Sigmoid colon (tissue), 7 donors: Measurements from ENCODE around the gene YWHAG. TPM values are rescaled to one million over a fixed set of nuclear protein-coding genes. Genes with fewer than 3 reads are reported as not detected.
"Not testable (repeated sequence)": the region's sequence is repeated elsewhere in the genome, so short reads cannot be mapped to it uniquely, and the experiment has no call there.

Experiments
- DNase-seq: peaks from one replicate; pipeline ENCODE4 v3.0.0-alpha.2; 2019
- H3K27ac ChIP-seq, 4 donors: fragments of 200-600 bp; sonication (generic); one replicate each; pipeline ENCODE4 v1.5.1; 2016 to 2019; ENCODE audit warnings: mild to moderate bottlenecking in 1 of 4
- H3K27me3 ChIP-seq, 3 donors: fragments of 200-600 bp; sonication (generic); one replicate each; pipeline ENCODE4 v1.5.1; 2019; ENCODE audit warnings: mild to moderate bottlenecking in 1 of 3
- H3K36me3 ChIP-seq, 4 donors: fragments of 200-600 bp; sonication (generic); one replicate each; pipeline ENCODE4 v1.5.1; 2016 to 2019
- H3K4me1 ChIP-seq, 4 donors: fragments of 200-600 bp; sonication (generic); one replicate each; pipeline ENCODE4 v1.5.1; 2017 to 2019
- H3K4me3 ChIP-seq, 4 donors: fragments of 200-600 bp; sonication (generic); one replicate each; pipeline ENCODE4 v1.5.1; 2017 to 2019; ENCODE audit warnings: mild to moderate bottlenecking in 2 of 4, moderate library complexity in 1 of 4
- H3K9me3 ChIP-seq, 4 donors: fragments of 200-600 bp in 3 of 4; sonication (generic) in 3 of 4; one replicate each; pipeline versions ENCODE4 v1.5.1 to v1.6.1; 2013 to 2019
- EP300 ChIP-seq, 4 donors: sonication (generic); formaldehyde crosslinking; IDR thresholded peaks; one replicate each; pipeline ENCODE4 v1.6.1; 2017; ENCODE audit warnings: antibody characterized with exemption in 4 of 4
- POLR2A ChIP-seq, 2 donors: fragments of 450-650 bp; IDR thresholded peaks; one replicate each; pipeline ENCODE4 v1.6.1; 2016; ENCODE audit warnings: antibody characterized with exemption in 2 of 2, mild to moderate bottlenecking in 2 of 2, moderate library complexity in 2 of 2
- POLR2AphosphoS5 ChIP-seq, 4 donors: sonication (generic); formaldehyde crosslinking; IDR thresholded peaks; one replicate each; pipeline ENCODE4 v1.6.1; 2017; ENCODE audit warnings: antibody characterized with exemption in 4 of 4
- WGBS, 2 donors: extraction: QIAGEN DNeasy Blood & Tissue Kit; methylation state at CpG; one replicate each; pipeline ENCODE4 v1.1.7; 2013; 5-methylcytosine and 5-hydroxymethylcytosine counted together
- intact Hi-C: fragments of 100-400 bp; cut with DNase I; formaldehyde crosslinking; loops from one replicate; pipeline ENCODE4 v1.15.1; 2023
- polyA plus RNA-seq, 3 donors: library from polyadenylated mRNA; stranded (reverse); fragments of 200-250 nt; gene quantifications; one replicate each; pipeline ENCODE4 v1.2.3, GENCODE V29; 2013
- total RNA-seq, 4 donors: library from RNA; depleted of rRNA; stranded (reverse); fragments of >200 nt; gene quantifications; one replicate each; pipeline ENCODE4 v1.1.0, GENCODE V29; 2016
- TF ChIP-seq, protein P1 (sequence below), 4 experiments: fragments of 450-650 bp in 3 of 4; fragments of 200-600 bp in 1 of 4; IDR thresholded peaks; one replicate each; pipeline ENCODE4 v1.5.1; 2016 to 2019; ENCODE audit warnings: antibody characterized with exemption in 4 of 4, mild to moderate bottlenecking in 3 of 4, moderate library complexity in 2 of 4
- donor health status: healthy with polysubstance abuse.
- donor health status: Bipolar disorder and iron deficiency.
- donor health status: healthy.

The YWHAG gene
- total and polyA plus RNA-seq, 7 donors: 42.5 to 64.0 (median 54.2) TPM

DNA sequence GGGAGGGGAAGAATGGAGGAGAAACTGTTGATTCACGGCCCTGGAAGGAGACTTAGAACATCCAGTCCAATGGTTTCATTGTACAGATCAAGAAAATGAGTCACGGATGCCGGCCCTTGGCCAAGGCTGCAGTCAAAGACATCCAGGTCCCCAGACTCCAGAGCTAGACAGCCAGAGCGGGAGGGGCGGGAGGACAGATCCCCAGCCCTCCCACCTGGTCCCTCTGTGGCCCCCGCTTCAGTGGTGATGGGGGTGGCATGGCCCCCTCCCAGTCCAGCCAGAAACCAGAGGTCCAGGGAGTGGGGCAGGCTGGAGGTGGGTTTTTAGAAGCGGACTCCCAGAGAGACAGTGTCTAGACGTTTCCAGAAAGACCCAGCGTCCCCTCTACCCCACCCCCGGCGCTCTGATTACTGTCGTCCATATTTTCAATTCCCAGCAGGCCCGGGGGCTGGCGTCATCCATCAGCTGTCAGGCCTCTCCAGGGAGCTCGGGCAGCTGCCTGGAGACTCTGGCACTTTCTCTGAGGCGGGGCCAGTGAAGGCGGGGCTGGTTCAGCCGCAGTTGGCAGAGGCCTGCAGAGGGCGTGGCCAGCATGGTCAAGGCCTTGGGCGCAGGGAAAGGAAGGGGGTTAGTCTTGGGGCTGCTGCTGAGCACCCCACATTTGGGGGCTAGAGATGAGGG, 64.3 kb downstream of the YWHAG start:
- TF ChIP-seq POLR2AphosphoS5 (IDR thresholded peaks at IDR 0.05) (peak; percentile 68 to 94 (median 82)), EP300 (IDR thresholded peaks at IDR 0.05) (peak; percentile 20 to 98 (median 86)), POLR2A (IDR thresholded peaks at IDR 0.05) (peak in 1 of 2 donors; percentile 31)
- TF ChIP-seq, protein P1, sequence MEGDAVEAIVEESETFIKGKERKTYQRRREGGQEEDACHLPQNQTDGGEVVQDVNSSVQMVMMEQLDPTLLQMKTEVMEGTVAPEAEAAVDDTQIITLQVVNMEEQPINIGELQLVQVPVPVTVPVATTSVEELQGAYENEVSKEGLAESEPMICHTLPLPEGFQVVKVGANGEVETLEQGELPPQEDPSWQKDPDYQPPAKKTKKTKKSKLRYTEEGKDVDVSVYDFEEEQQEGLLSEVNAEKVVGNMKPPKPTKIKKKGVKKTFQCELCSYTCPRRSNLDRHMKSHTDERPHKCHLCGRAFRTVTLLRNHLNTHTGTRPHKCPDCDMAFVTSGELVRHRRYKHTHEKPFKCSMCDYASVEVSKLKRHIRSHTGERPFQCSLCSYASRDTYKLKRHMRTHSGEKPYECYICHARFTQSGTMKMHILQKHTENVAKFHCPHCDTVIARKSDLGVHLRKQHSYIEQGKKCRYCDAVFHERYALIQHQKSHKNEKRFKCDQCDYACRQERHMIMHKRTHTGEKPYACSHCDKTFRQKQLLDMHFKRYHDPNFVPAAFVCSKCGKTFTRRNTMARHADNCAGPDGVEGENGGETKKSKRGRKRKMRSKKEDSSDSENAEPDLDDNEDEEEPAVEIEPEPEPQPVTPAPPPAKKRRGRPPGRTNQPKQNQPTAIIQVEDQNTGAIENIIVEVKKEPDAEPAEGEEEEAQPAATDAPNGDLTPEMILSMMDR (IDR thresholded peaks at IDR 0.05): no peak
- H3K36me3 ChIP-seq: no peaks in the 10 kb centered on the region
- no peaks in the 10 kb centered on the region for H3K27me3 ChIP-seq
- H3K4me1 ChIP-seq: peaks cover 0 to 68% (median 66%) of the 10 kb centered on the region in 4 donors
- peak overlapping the region; percentile 9 to 41 (median 36) for H3K4me3 ChIP-seq
- DNase-seq: peak; percentile 99
- WGBS, 2 donors: 21 to 32% methylated on average over 20 of the region's 20 CpGs
- intact Hi-C loops: no loop called here
- H3K9me3 ChIP-seq: no peaks in the 10 kb centered on the region
- H3K27ac ChIP-seq: peak overlapping the region; percentile 97 to 100 (median 99)

DNA sequence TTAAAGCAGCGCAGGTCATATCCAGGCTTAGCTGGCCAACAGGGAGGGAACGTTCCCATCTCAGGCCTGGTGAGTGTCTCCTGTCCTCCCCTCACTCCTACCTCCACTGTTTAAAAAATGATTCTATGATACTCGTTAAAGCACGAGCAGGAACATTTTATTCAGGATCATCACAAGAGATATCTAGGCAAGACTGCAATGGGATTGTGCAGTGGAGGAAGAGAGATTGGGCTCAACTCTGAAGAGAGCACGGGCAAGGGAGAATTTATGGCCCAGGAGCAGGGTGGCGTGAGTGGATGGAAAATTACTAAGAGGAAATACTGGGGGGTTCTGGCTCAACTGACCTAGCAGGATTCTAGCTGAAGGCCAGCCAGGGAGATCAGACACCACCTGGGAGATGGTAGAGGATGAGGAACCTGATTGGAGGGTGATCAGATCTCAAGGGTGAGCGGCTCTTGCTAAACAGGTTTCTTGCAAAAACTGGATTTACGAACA, 65.3 kb downstream of the YWHAG start:
- no peaks in the 10 kb centered on the region for H3K36me3 ChIP-seq
- intact Hi-C loops: loop anchor here (2.0 kb wide), 1 partner anchor 13 kb away; no protein-coding TSS in a partner anchor
- peak; percentile 82 for DNase-seq
- WGBS, 2 donors: 61 to 81% methylated on average over 8 of the region's 8 CpGs
- TF ChIP-seq POLR2A (IDR thresholded peaks at IDR 0.05) (no peak), POLR2AphosphoS5 (IDR thresholded peaks at IDR 0.05) (peak; percentile 83 to 95 (median 92)), EP300 (IDR thresholded peaks at IDR 0.05) (peak; percentile 59 to 97 (median 92))
- H3K27ac ChIP-seq: peak overlapping the region; percentile 97 to 100 (median 99)
- no peaks in the 10 kb centered on the region for H3K9me3 ChIP-seq
- peak overlapping the region in 3 of 4 donors; percentile 36 to 41 (median 36) for H3K4me3 ChIP-seq
- H3K4me1 ChIP-seq: peaks cover 0 to 68% (median 66%) of the 10 kb centered on the region in 4 donors
- no peaks in the 10 kb centered on the region for H3K27me3 ChIP-seq

DNA sequence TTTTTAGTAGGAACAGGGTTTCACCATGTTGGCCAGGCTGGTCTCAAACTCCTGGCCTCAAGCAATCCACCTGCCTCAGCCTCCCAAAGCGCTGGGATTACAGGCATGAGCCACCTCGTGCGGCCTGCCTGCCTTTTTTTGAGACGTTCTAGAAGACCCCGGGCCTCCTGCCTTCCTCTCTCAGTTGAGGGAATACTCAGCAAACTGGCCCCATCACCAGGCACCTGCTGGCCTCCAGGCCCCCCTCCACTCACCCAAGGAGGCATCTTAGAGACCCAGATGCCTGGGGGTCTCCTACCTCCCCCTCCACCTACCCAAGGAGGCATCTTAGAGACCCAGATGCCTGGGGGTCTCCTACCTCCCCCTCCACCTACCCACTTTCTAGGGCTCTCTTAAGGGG, 65.9 kb downstream of the YWHAG start:
- peak overlapping the region in 2 of 4 donors; percentile 5 to 36 for H3K4me3 ChIP-seq
- H3K27ac ChIP-seq: peak overlapping the region; percentile 97 to 100 (median 99)
- DNase-seq: peak; percentile 71
- H3K27me3 ChIP-seq, H3K9me3 ChIP-seq, H3K36me3 ChIP-seq: not testable (repeated sequence)
- intact Hi-C loops: loop anchor here (2.0 kb wide), 1 partner anchor 14 kb away; no protein-coding TSS in a partner anchor
- WGBS, 2 donors: 90 to 92% methylated on average over 5 of the region's 5 CpGs
- H3K4me1 ChIP-seq: peaks cover 0 to 68% (median 66%) of the 10 kb centered on the region in 4 donors

DNA sequence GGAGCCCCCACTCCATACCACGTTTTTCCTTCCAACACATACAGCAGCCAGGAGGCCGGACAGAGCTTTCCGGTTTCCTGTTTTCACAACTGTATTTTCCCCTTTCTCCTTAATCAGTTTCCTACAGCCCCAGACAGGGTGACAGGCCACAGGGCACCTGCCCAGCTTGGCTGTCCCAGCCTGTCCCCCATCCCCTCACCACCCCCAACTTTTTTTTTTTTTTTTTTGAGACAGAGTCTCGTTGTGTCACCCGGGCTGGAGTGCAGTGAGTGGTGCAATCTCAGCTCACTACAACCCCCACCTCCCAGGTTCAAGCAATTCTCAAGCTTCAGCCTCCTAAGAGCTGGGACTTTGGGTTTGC, 66.6 kb downstream of the YWHAG start:
- 10 to 22% methylated on average over 5 of the region's 5 CpGs for WGBS, 2 donors
- DNase-seq: peak; percentile 85
- Histone ChIP-seq H3K27ac (peak overlapping the region; percentile 97 to 100 (median 99)), H3K4me3 (peak overlapping the region; percentile 3 to 47 (median 34)), H3K9me3 (no peaks in the 10 kb centered on the region), H3K4me1 (peaks cover 0 to 62% (median 59%) of the 10 kb centered on the region in 4 donors), H3K36me3 (no peaks in the 10 kb centered on the region), H3K27me3 (no peaks in the 10 kb centered on the region)
- TF ChIP-seq EP300 (IDR thresholded peaks at IDR 0.05) (no peak), POLR2AphosphoS5 (IDR thresholded peaks at IDR 0.05) (no peak), POLR2A (IDR thresholded peaks at IDR 0.05) (no peak)
- TF ChIP-seq, protein P1 (IDR thresholded peaks at IDR 0.05): no peak
- intact Hi-C loops: loop anchor here (2.0 kb wide), 1 partner anchor 15 kb away; no protein-coding TSS in a partner anchor

GRCh38 chr7:76291351-76292212, 67.2 kb downstream of the YWHAG start:
- Histone ChIP-seq H3K27ac (peak overlapping the region; percentile 97 to 100 (median 99)), H3K36me3 (no peaks in the 10 kb centered on the region), H3K27me3 (no peaks in the 10 kb centered on the region), H3K4me3 (peak overlapping the region; percentile 3 to 47 (median 34)), H3K9me3 (no peaks in the 10 kb centered on the region), H3K4me1 (peaks cover 0 to 56% (median 53%) of the 10 kb centered on the region in 4 donors)
- intact Hi-C loops: loop anchor here (1.0 to 2.0 kb wide), 4 partner anchors 15 to 113 kb away; partner anchors contain the start of gene YWHAG
- TF ChIP-seq POLR2A (IDR thresholded peaks at IDR 0.05): no peak
- peak in 1 of 4 donors; percentile 26 for TF ChIP-seq EP300 (IDR thresholded peaks at IDR 0.05)
- TF ChIP-seq POLR2AphosphoS5 (IDR thresholded peaks at IDR 0.05): peak; percentile 48 to 73 (median 68)
- TF ChIP-seq, protein P1 (IDR thresholded peaks at IDR 0.05): peak; percentile 94 to 100 (median 98)
- DNase-seq: peak; percentile 97
- 13 to 16% methylated on average over 30 of the region's 30 CpGs for WGBS, 2 donors

- H3K4me3 ChIP-seq, H3K36me3 ChIP-seq, H3K27me3 ChIP-seq, DNase-seq, H3K9me3 ChIP-seq: not testable (repeated sequence)
- 83 to 87% methylated on average over 6 of the region's 6 CpGs for WGBS, 2 donors
- peak overlapping the region; percentile 97 to 100 (median 99) for H3K27ac ChIP-seq
- H3K4me1 ChIP-seq: peaks cover 0 to 49% (median 49%) of the 10 kb centered on the region in 4 donors
- intact Hi-C loops: loop anchor here (1.0 to 2.0 kb wide), 3 partner anchors 23 to 113 kb away; partner anchors contain the start of gene YWHAG
Observed at GRCh38 chr7:76290847-76291350, 67.9 kb downstream of the YWHAG start.
